Measurements from ENCODE around the gene HIVEP3. TPM values are rescaled to one million over a fixed set of nuclear protein-coding genes. Genes with fewer than 3 reads are reported as not detected.

Gene HIVEP3
- total and polyA plus RNA-seq, 2 donors (not counting 1 experiment from before 2014, with no cell fraction given): 2.0 to 5.1 TPM

DNA sequence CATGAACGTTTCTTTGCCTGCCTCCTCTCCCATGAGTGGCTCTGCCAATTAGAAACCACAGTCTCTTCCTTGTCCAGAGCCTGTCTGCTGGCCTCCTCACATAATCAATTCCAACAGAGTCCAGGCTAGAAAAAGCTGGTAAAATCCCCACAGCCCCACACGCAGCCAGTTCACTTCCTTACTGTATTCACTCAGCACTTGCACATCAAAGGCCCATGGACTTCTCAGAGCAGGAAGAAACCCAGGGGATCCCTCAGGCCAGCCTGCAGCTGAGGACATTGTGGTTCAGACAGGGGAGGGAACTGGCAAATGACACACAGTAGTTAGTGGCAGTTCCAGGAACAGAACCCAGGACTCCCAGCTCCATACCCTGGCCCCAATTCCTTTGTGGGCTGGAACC is 262.7 kb downstream of the HIVEP3 start:
- POLR2A ChIA-PET: no interaction called here

GRCh38 chr1:41655632-41656031 is 263.1 kb downstream of the HIVEP3 start:
- H2AFZ ChIP-seq (ENCODE audit: insufficient read depth, low read depth, low read length, poor library complexity, severe bottlenecking): no peak overlapping the region
- H3K4me1 ChIP-seq (ENCODE audit: control insufficient read depth in 2 of 2, insufficient read depth in 2 of 2, low read length in 2 of 2): peaks cover 30 to 61% of the 10 kb centered on the region in 2 donors
- H3K27ac ChIP-seq (ENCODE audit: low read length in 2 of 2): no peak overlapping the region
- H3K4me2 ChIP-seq (replicated peaks; ENCODE audit: low read depth, low read length, poor library complexity, severe bottlenecking): no peak overlapping the region
- intact Hi-C loops (cut with micrococcal nuclease): no loop called here
- H3K9me3 ChIP-seq (ENCODE audit: control extremely low read depth in 1 of 3, control insufficient read depth in 2 of 3, insufficient read depth in 1 of 3, low read length in 2 of 3): no peaks in the 10 kb centered on the region
- H3K9ac ChIP-seq (ENCODE audit: low read length): no peak overlapping the region
- ChIA-PET CTCF (interaction anchor here (0.7 kb wide), 1 partner anchor 234 kb away, joined by 5 read pairs; no protein-coding TSS in a partner anchor), POLR2A (no interaction called here)
- peaks cover 93% of the 10 kb centered on the region for H3K79me2 ChIP-seq (ENCODE audit: control insufficient read depth, insufficient read depth, low read length)
- Mint-ChIP-seq H3K4me1 (peaks cover 81% of the 10 kb centered on the region), H3K27me3 (no peaks in the 10 kb centered on the region), H3K4me3 (no peak overlapping the region), H3K27ac (no peak overlapping the region), H3K9me3 (ENCODE audit: insufficient read depth) (no peaks in the 10 kb centered on the region)
- H3K4me3 ChIP-seq (ENCODE audit: control extremely low read depth in 1 of 5, extremely low read depth in 1 of 5, insufficient read depth in 1 of 5, low read depth in 2 of 5, low read length in 4 of 5): no peak overlapping the region
- DNase-seq (no peak), ATAC-seq (ENCODE audit: low read depth) (no peak)
- H3K27me3 ChIP-seq (replicated peaks in 1 of 4; ENCODE audit: control extremely low read depth in 1 of 4, control insufficient read depth in 3 of 4, insufficient read depth in 4 of 4, low read length in 3 of 4): no peaks in the 10 kb centered on the region
- 100% methylated on average over 2 of the region's 3 CpGs for WGBS (ENCODE audit: insufficient coverage)
- no peaks in the 10 kb centered on the region for H4K20me1 ChIP-seq (ENCODE audit: control insufficient read depth, insufficient read depth, low read length, poor library complexity, severe bottlenecking)
- no peak for TF ChIP-seq EZH2 (IDR thresholded peaks at IDR 0.05; ENCODE audit: borderline replicate concordance, insufficient read depth, low read depth, low read length, poor library complexity, severe bottlenecking)
- TF ChIP-seq, protein P1, sequence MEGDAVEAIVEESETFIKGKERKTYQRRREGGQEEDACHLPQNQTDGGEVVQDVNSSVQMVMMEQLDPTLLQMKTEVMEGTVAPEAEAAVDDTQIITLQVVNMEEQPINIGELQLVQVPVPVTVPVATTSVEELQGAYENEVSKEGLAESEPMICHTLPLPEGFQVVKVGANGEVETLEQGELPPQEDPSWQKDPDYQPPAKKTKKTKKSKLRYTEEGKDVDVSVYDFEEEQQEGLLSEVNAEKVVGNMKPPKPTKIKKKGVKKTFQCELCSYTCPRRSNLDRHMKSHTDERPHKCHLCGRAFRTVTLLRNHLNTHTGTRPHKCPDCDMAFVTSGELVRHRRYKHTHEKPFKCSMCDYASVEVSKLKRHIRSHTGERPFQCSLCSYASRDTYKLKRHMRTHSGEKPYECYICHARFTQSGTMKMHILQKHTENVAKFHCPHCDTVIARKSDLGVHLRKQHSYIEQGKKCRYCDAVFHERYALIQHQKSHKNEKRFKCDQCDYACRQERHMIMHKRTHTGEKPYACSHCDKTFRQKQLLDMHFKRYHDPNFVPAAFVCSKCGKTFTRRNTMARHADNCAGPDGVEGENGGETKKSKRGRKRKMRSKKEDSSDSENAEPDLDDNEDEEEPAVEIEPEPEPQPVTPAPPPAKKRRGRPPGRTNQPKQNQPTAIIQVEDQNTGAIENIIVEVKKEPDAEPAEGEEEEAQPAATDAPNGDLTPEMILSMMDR (IDR thresholded peaks at IDR 0.05): no peak
- no peaks in the 10 kb centered on the region for H3K36me3 ChIP-seq (replicated peaks in 1 of 2; ENCODE audit: control extremely low read depth in 1 of 2, control insufficient read depth in 1 of 2, extremely low read depth in 1 of 2, insufficient read depth in 2 of 2, low read length in 1 of 2)

More for the DNA sequence above, 262.7 kb downstream of the HIVEP3 start:
- Histone ChIP-seq H2AFZ (ENCODE audit: insufficient read depth, low read depth, low read length, poor library complexity, severe bottlenecking) (no peak overlapping the region), H3K4me3 (ENCODE audit: control extremely low read depth in 1 of 5, extremely low read depth in 1 of 5, insufficient read depth in 1 of 5, low read depth in 2 of 5, low read length in 4 of 5) (no peak overlapping the region), H3K36me3 (replicated peaks in 1 of 2; ENCODE audit: control extremely low read depth in 1 of 2, control insufficient read depth in 1 of 2, extremely low read depth in 1 of 2, insufficient read depth in 2 of 2, low read length in 1 of 2) (no peaks in the 10 kb centered on the region), H4K20me1 (ENCODE audit: control insufficient read depth, insufficient read depth, low read length, poor library complexity, severe bottlenecking) (no peaks in the 10 kb centered on the region), H3K27ac (ENCODE audit: low read length in 2 of 2) (no peak overlapping the region), H3K9me3 (ENCODE audit: control extremely low read depth in 1 of 3, control insufficient read depth in 2 of 3, insufficient read depth in 1 of 3, low read length in 2 of 3) (no peaks in the 10 kb centered on the region), H3K27me3 (replicated peaks in 1 of 4; ENCODE audit: control extremely low read depth in 1 of 4, control insufficient read depth in 3 of 4, insufficient read depth in 4 of 4, low read length in 3 of 4) (no peaks in the 10 kb centered on the region), H3K79me2 (ENCODE audit: control insufficient read depth, insufficient read depth, low read length) (peaks cover 92% of the 10 kb centered on the region), H3K9ac (ENCODE audit: low read length) (no peak overlapping the region), H3K4me2 (replicated peaks; ENCODE audit: low read depth, low read length, poor library complexity, severe bottlenecking) (no peak overlapping the region), H3K4me1 (ENCODE audit: control insufficient read depth in 2 of 2, insufficient read depth in 2 of 2, low read length in 2 of 2) (peaks cover 34 to 65% of the 10 kb centered on the region in 2 donors)
- WGBS (ENCODE audit: insufficient coverage): 24% methylated on average over 2 of the region's 2 CpGs
- Mint-ChIP-seq H3K27ac (no peak overlapping the region), H3K4me1 (peaks cover 81% of the 10 kb centered on the region), H3K4me3 (no peak overlapping the region), H3K9me3 (ENCODE audit: insufficient read depth) (no peaks in the 10 kb centered on the region), H3K27me3 (no peaks in the 10 kb centered on the region)
- DNase-seq (no peak), ATAC-seq (ENCODE audit: low read depth) (no peak)
- CTCF ChIA-PET: interaction anchor here (0.7 kb wide), 1 partner anchor 234 kb away, joined by 5 read pairs; no protein-coding TSS in a partner anchor
- intact Hi-C loops (cut with micrococcal nuclease): no loop called here
- no peak for TF ChIP-seq EZH2 (IDR thresholded peaks at IDR 0.05; ENCODE audit: borderline replicate concordance, insufficient read depth, low read depth, low read length, poor library complexity, severe bottlenecking)
- TF ChIP-seq, protein P1 (IDR thresholded peaks at IDR 0.05): no peak
